Stimulated activated CD8-positive, alpha-beta memory T cell treated with anti-CD3 and anti-CD28 coated beads, Interleukin-2, amount 100 ng/mL, for 48 hours (primary cell): ENCODE results near the gene BPIFA1.

Source experiments
- DNase-seq, 2 donors: peaks; one replicate each; pipeline ENCODE4 v3.0.0-alpha.2; 2020; ENCODE audit warnings: low read depth in 2 of 2

The BPIFA1 gene

GRCh38 chr20:33277471-33278441 is 42.0 kb downstream of the BPIFA1 start:
- DNase-seq: no peak

- DNase-seq: no peak
Measured at GRCh38 chr20:33278700-33279099, 42.9 kb downstream of the BPIFA1 start.

GRCh38 chr20:33279261-33279910 is 43.6 kb downstream of the BPIFA1 start:
- DNase-seq: no peak

- DNase-seq: no peak
Measured at GRCh38 chr20:33280000-33280680, 44.3 kb downstream of the BPIFA1 start.

GRCh38 chr20:33280775-33281174 is 45.0 kb downstream of the BPIFA1 start:
- no peak for DNase-seq

GRCh38 chr20:33281550-33282146 is 45.9 kb downstream of the BPIFA1 start:
- no peak for DNase-seq

DNA sequence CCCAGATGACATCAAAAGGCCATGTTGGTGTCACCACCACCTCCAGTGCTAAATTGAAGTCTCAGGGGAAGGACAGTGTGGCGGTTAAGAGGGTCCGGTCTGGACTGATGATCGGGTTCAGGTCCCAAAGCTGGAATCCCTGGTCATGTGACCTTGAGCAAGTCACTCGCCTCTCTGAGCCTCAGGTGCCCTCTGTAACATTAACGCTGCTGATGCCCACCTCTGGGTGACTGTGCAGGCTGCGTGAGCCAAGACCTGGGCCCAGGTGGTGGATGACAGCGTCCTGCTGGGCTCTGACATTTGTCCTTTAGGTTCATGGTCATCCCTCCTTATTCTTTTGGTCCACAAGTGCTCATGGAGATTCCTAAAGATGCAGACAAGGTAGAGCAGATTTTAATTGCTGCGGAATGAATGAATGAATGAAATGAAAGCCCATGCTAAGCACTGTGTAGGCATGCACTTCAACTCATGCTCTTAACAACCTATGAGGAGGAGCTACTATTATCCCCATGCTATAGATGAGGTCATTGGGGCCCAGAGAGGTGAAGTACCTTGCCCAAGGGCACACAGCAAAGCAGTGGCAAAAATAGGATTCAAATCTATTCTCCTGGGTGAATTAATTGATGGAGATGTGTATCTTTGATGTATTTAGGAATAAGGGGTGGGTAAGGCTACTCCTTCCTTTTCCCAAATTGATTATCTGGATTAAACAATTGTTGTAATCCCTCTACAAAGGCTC is 46.6 kb downstream of the BPIFA1 start:
- no peak for DNase-seq

GRCh38 chr20:33282991-33283555 is 47.3 kb downstream of the BPIFA1 start, which contains the start of gene BPIFB1:
Gene BPIFB1, plus strand, starts transcription at chr20:33283214. Its CDS starts 2,860 bp downstream, at chr20:33286074.
- DNase-seq: no peak

GRCh38 chr20:33284284-33284683 is 48.5 kb downstream of the BPIFA1 start:
- DNase-seq: no peak

DNA sequence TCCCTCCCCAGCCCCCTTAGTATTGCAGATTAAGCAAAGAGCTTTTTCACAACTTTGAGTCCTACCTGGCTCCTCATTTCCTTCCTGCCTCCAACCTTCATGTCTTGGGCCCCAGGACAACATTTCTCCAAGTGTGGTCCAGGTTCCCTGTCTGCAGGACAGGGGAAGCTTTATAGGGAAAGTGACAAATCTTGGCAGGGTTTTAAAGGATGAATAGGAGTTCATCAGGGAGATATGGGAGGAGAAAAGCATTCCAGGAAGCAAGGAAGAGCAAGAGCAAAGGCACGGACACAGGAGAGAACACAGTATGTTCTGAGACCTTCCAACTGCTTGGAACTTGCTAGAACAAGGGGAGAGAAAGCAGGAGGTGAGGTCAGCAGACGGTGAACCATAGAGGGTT is 49.1 kb downstream of the BPIFA1 start:
- DNase-seq: no peak

DNA sequence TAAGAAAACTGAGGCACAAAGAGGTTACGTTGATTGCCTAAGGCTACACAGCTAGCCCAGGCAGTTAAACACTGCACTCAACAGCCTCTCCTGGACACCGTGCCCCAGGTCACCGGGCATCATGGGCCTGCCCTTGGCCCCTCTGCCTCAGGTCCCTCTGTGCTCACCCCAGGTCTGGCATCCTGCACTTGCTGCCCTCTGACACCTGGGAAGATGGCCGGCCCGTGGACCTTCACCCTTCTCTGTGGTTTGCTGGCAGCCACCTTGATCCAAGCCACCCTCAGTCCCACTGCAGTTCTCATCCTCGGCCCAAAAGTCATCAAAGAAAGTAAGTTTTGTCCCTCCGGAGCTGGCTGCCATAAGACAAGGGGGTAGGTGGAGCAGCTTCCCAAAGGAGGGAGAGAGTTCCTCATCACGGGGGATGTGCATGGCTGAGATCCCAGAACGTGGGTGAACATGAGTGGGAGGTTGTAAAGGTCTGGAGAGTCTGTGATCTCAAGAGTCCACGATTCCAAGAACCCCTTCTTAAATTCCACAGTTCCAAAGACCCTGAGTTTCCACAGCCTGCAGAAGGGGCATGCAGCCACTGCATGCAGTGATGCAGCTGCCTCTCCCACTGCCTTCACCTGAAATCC is 50.2 kb downstream of the BPIFA1 start:
- DNase-seq: no peak

GRCh38 chr20:33287884-33288283 is 52.1 kb downstream of the BPIFA1 start:
- DNase-seq: no peak

DNA sequence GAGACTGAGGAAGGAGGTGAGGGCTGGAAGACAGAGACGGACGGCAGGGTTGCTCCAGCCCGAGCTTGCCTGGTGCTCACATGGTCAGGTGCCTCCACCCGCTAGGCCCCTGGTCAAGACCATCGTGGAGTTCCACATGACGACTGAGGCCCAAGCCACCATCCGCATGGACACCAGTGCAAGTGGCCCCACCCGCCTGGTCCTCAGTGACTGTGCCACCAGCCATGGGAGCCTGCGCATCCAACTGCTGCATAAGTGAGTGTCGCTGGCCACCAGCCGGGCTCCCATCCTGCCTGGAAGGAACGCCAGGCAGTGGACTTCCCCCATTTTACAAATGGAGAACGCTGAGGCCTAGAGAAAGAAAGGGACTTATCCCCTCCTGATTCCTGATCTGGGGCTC is 55.1 kb downstream of the BPIFA1 start:
- DNase-seq: no peak

GRCh38 chr20:33291416-33291815 is 55.6 kb downstream of the BPIFA1 start:
- DNase-seq: no peak

GRCh38 chr20:33291830-33292355 is 56.1 kb downstream of the BPIFA1 start:
- peak; percentile 54 to 57 for DNase-seq
